DND-41 (cell line): ENCODE data around the gene ERCC2.

Source experiments
- EZH2 ChIP-seq: IDR thresholded peaks from 3 replicates; pipeline ENCODE4 v1.6.1; 2012; ENCODE audit warnings: borderline replicate concordance, low read depth, mild to moderate bottlenecking, moderate library complexity, low read length, inconsistent platforms; ENCODE audit not compliant: severe bottlenecking
- TF ChIP-seq, protein P1 (sequence below): IDR thresholded peaks from 2 replicates; pipeline ENCODE4 v1.5.1; 2012; ENCODE audit warnings: borderline replicate concordance, low read length, moderate library complexity, mild to moderate bottlenecking; ENCODE audit not compliant: poor library complexity, severe bottlenecking; ENCODE audit errors: extremely low read depth

DNA sequence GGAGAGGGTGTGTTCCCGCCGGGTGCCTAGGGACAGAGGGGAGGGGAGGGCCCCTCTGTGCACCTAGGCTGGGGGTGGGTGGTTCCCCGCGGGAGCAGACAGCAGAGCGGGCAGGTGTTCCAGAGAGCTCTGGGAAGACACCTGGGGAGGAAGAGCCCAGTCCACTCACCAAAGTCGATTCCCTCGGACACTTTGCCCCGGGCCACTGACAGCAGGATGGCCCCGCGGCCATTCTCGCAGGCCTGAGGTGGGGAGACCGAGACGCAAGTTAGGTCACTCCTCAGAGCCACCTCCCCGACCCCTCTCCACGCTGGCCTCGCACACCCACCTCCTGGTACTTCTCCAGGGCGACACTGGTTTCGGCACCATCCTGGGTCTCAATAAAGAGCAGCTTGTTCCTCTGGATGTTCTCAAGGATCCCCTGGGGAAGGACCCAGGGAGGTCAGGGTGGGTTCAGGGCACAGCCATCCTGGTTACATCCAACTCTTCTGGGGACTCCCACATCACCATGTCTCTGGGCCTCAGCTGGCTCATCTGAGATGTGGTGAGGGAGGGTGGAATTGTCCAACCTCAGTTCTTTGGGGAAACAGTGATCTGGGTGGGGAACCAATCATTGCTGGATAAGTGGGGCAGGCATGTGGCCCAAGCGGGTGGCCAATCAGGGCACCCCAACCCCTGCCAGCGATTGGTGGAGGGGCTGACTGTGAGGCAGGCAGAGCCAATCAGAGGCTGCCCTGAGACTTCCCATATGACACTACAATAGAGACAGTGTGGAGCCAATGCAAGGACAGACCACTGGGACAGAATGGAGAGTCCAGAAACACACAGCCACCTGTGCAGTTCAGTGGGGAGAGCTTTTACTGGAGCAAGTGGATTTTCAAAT lies 17.2 kb downstream of the ERCC2 start:
- TF ChIP-seq, protein P1, sequence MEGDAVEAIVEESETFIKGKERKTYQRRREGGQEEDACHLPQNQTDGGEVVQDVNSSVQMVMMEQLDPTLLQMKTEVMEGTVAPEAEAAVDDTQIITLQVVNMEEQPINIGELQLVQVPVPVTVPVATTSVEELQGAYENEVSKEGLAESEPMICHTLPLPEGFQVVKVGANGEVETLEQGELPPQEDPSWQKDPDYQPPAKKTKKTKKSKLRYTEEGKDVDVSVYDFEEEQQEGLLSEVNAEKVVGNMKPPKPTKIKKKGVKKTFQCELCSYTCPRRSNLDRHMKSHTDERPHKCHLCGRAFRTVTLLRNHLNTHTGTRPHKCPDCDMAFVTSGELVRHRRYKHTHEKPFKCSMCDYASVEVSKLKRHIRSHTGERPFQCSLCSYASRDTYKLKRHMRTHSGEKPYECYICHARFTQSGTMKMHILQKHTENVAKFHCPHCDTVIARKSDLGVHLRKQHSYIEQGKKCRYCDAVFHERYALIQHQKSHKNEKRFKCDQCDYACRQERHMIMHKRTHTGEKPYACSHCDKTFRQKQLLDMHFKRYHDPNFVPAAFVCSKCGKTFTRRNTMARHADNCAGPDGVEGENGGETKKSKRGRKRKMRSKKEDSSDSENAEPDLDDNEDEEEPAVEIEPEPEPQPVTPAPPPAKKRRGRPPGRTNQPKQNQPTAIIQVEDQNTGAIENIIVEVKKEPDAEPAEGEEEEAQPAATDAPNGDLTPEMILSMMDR, result no peak
- no peak for TF ChIP-seq EZH2
